RWPE1 (cell line): ENCODE data around the gene COA4.
A peak's percentile ranks its signal among the peaks of the same experiment; 100 is the strongest.

Experiments used
- CTCF ChIA-PET: fragments of 350-600 bp; sonication (Branson Sonifier 250); formaldehyde crosslinking; extraction: SDS; loops from one replicate; lab custom pipeline; 2021; lab: Yijun Ruan, JAX
- POLR2A ChIA-PET: fragments of 400-600 bp; formaldehyde crosslinking; extraction: SDS; loops from one replicate; lab custom pipeline; 2020; ENCODE audit warnings: antibody characterized with exemption; ENCODE audit not compliant: low non-redundant PET; lab: Yijun Ruan, JAX
- DNase-seq: peaks from one replicate; pipeline ENCODE4 v3.0.0; 2012; ENCODE audit warnings: low spot score
- H3K27ac ChIP-seq: fragments of 450-650 bp; 2 replicates; pipeline ENCODE4 v1.5.1; 2017
- TF ChIP-seq, protein P1 (sequence below): fragments of 450-650 bp; conservative IDR thresholded peaks from 2 replicates; pipeline ENCODE4 v1.5.1; 2017; ENCODE audit warnings: low read depth, mild to moderate bottlenecking

COA4 gene

DNA sequence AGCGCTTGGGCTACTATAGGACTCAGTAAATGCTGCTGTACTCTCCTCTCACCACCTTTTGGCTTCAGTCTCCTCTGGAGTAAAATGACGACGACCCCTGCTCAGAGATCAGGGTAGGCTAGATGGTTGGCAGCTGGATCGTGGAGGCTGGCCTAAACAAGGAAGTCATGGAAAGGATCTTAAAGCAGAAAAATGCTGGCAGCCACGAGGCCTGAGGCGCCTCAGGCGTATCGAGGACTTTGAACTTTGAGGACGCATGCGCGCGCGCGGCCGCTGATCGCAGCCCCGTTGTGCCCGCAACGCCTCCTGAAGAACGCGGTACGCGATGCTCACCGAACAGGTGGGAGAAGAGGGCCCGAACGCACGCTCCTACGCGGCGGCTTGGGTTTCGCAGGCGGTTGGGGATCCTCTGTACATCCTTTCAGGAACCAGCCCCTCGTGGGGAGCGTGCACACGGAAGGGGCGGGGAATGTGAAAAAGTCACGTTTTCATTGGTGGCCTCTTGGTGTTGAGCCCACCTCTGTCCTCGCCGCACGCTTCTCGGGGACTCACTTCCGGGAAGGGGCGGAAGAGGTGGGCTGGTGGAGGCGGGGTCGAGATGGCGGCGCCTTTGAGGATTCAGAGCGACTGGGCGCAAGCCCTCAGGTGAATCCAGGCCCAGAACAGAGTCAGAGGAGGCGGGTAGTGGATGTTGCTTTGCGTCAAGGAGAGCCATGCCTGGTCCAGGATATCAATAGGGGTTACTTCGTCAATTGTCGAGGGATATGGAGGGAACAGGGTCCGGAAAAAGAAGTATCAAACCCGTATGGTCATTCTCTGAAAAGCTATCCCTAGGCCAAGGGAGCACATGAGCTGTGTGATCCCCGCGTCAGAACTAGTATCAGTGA is at the start of gene COA4, which contains the start of gene PAAF1:
COA4 (minus strand) TSS at position 423 of the 887 bp plus-strand sequence. CDS start 3,468 bp downstream, outside the sequence.
PAAF1 (plus strand) TSS at position 576 of the 887 bp plus-strand sequence; CDS start at position 599, 23 bp downstream.
- ChIA-PET CTCF (interaction anchor here (1.0 kb wide), 1 partner anchor 24 kb away, joined by 6 read pairs; no protein-coding TSS in a partner anchor), POLR2A (no interaction called here)
- DNase-seq: peak; percentile 97
- peak within 1 kb of the TSS; percentile 92 for H3K27ac ChIP-seq
- TF ChIP-seq, protein P1, sequence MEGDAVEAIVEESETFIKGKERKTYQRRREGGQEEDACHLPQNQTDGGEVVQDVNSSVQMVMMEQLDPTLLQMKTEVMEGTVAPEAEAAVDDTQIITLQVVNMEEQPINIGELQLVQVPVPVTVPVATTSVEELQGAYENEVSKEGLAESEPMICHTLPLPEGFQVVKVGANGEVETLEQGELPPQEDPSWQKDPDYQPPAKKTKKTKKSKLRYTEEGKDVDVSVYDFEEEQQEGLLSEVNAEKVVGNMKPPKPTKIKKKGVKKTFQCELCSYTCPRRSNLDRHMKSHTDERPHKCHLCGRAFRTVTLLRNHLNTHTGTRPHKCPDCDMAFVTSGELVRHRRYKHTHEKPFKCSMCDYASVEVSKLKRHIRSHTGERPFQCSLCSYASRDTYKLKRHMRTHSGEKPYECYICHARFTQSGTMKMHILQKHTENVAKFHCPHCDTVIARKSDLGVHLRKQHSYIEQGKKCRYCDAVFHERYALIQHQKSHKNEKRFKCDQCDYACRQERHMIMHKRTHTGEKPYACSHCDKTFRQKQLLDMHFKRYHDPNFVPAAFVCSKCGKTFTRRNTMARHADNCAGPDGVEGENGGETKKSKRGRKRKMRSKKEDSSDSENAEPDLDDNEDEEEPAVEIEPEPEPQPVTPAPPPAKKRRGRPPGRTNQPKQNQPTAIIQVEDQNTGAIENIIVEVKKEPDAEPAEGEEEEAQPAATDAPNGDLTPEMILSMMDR: no peak

DNA sequence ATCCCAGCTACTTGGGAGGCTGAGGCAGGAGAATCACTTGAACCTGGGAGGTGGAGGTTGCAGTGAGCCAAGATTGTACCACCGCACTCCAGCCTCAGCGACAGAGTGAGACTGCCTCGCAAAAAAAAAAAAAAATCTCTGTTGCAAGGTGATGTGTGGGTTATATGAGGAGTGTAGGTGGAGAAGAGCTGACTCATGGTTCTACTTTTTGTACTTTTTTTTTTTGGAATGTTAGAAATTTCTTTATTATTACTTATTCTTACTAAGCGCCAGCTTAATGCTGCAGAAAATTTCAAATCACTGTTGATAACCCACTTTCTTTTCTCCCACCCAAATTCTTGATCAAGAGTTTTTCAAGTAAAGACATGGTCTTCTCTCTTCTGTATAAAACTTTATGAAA is 44.5 kb upstream of the COA4 start:
- TF ChIP-seq, protein P1: no peak
- ChIA-PET CTCF (no interaction called here), POLR2A (interaction anchor here (1.1 kb wide), 1 partner anchor 133 kb away, joined by 3 read pairs; no protein-coding TSS in a partner anchor)
- DNase-seq: no peak
- H3K27ac ChIP-seq: no peak overlapping the region

DNA sequence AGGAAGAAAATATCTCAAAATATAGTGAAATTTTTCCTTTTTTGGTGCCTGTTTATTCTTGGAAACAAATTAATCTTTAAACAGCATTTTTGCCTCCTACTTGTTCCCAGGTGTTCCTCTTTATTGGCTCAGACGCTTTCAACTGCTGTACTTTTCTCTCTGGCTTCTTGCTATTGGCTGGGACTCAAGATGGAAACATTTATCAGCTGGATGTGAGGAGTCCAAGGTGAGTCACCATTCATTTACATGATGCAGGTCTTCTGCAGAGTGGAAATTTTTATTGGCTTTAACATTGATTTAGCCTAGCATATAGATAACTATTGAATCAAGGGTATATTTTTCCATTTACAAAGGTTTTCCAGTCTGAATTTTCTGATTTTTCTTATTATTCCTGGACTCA is 39.8 kb upstream of the COA4 start:
- DNase-seq: peak; percentile 30
- POLR2A ChIA-PET: no interaction called here

DNA sequence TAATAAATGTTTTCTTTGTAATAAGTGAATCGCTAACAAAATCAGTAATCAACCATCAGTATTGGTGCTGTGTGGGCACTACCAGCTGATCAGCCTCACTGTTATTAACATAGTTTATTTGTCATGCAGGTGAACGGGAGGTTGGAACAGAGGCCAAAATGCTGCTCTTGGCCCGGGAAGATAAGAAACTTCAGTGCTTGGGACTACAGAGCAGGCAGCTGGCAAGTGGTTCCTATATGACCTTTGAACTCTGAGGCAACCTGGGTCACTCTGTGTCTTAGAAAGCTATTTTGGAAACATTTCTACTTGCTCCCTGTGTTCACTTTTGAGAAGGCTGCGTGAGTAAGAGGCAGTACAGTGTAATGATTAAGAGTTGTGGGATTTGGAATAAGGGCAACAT is 37.6 kb upstream of the COA4 start:
- ChIA-PET POLR2A (no interaction called here), CTCF (interaction anchor here (0.7 kb wide), 1 partner anchor 553 kb away, joined by 3 read pairs; no protein-coding TSS in a partner anchor)
- no peak for DNase-seq
- no peak overlapping the region for H3K27ac ChIP-seq
- TF ChIP-seq, protein P1: no peak

More for the DNA sequence above, 39.8 kb upstream of the COA4 start:
- TF ChIP-seq, protein P1: no peak
- CTCF ChIA-PET: no interaction called here
- no peak overlapping the region for H3K27ac ChIP-seq

DNA sequence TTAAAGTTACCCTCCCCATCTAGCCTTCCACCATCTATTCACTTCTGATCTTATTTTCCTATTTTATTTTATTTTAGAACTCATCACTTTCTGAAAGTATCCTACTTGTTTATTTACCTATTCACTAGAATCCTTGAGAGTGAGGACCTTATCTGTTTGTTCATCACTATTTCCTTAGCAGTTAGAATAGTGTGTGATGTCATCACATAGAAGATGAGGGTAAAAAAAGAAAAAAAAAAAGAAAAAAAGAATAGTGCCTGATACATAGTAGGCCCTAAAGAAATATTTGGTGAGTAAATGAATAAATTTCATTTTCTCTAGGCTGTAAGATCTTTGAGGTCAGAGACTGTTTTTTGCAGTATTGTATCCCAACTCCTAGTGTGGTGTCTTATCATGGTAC is 36.8 kb upstream of the COA4 start:
- DNase-seq: no peak
- TF ChIP-seq, protein P1: no peak
- POLR2A ChIA-PET: no interaction called here
- CTCF ChIA-PET: no interaction called here
- no peak overlapping the region for H3K27ac ChIP-seq

DNA sequence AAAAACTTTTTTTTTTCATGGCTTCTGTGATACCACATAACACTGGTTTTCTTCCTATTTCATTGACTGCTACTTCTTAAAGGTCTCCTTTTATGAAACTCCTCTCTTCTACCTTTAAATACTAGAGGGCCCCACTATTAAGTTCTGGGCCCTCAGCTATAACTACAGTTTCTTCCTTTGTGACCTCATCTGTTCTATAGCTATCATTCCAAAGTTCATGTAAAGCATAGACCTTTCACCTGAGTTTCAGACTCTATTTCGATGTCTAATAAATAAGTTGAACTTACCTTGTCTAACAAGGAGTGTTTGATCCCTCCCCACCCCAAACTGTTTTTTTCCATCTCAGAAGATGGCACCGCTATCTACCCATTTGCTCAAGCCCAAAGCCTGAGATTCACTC is 35.4 kb upstream of the COA4 start:
- POLR2A ChIA-PET: no interaction called here
- TF ChIP-seq, protein P1: no peak
- CTCF ChIA-PET: no interaction called here
- no peak for DNase-seq
- no peak overlapping the region for H3K27ac ChIP-seq
